HG03103 (cell line): ENCODE data around the gene RAD18.

Experiments
- ATAC-seq: cut with Tn5 transposase; IDR thresholded peaks from one replicate; pipeline ENCODE4 v1.9.1; 2021; ENCODE audit warnings: low read depth; ENCODE audit not compliant: unreplicated experiment

Gene RAD18

GRCh38 chr3:8870134-8870533 lies 93.1 kb downstream of the RAD18 start:
- ATAC-seq, result no peak

DNA sequence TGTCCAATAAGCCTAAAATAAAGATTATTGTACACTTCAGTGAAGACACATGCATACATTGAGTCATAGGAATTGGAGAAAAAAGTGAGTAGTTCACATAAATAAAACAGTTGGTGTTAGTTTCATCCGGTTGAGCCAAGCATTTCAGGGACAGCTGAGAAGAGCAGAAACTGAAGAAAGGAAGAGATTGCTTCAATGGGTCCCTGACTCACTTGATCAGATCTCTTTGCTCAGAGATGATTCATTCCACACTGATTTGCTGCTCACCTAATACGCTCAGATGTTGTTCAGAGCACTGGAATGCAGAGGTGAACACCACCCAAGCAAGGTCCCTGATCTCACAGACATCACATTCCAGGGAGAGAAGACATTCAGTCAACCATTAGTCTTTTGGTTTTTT lies 93.7 kb downstream of the RAD18 start:
- ATAC-seq, result no peak

GRCh38 chr3:8868996-8869395 lies 94.3 kb downstream of the RAD18 start:
- ATAC-seq, result no peak

GRCh38 chr3:8867646-8868045 lies 95.6 kb downstream of the RAD18 start:
- no peak for ATAC-seq

DNA sequence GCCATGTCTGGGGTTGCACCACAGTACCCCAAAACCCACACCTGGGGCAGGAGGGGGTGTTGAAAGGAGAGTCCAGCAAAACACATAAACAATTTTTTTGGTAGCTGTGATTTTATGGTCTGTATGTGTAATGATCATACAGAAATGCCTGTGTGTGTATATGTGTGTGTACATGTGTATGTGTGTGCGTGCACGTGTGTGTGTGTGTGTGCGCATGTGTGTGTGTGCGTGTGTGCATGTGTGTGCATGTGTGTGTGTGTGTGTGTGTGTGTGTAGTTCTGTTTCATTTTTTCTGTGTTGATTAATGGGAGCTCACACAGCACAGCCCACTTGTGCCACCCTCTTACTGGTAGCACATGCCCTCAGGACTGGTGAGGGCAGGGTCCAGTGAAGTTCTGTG lies 97.6 kb downstream of the RAD18 start:
- ATAC-seq, result no peak

DNA sequence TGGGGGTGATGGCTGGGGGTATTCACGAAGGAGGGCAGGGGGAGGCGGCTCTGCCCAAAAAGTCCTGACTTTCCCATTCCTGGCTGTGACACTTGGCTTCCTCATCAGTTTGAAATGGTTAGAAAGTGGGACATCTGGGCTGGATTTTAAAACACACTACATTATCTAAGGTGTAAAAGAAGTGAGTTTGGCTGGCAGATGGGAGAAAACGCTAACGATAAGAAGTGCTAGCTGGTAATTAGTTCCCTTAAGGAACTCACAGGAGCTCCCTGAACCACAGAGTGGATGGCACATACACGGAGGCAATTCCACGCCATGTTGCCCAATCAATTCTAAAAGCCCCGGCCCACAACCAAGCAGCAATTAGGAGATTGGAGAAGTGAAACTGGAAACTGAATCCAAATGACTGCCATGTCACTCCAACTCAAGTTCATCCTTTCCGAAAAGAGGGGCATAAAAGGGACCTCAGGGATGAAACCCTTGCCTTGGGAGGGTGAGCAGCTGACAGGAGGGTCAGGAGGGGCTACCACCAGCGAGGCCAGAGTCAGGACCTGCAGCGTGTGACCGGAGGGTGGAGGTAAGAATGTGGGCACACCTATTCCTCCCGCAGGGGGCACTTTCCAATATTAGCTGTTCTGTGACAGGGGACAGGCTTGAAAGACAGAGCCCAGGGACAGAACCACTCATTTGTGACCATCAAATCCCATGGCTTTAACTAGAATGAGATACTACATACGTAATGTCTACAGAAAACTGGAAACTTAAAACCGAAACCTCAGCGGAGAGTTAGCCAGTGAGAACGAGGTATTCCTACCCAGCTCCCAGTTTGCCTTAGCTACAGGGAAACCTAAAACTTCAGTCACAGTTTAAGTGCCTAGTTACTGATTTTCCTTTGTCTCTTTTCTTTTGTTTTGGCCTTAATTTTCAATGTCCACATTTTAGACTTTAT lies 98.6 kb downstream of the RAD18 start:
- no peak for ATAC-seq

GRCh38 chr3:8863891-8864290 lies 99.4 kb downstream of the RAD18 start:
- no peak for ATAC-seq

DNA sequence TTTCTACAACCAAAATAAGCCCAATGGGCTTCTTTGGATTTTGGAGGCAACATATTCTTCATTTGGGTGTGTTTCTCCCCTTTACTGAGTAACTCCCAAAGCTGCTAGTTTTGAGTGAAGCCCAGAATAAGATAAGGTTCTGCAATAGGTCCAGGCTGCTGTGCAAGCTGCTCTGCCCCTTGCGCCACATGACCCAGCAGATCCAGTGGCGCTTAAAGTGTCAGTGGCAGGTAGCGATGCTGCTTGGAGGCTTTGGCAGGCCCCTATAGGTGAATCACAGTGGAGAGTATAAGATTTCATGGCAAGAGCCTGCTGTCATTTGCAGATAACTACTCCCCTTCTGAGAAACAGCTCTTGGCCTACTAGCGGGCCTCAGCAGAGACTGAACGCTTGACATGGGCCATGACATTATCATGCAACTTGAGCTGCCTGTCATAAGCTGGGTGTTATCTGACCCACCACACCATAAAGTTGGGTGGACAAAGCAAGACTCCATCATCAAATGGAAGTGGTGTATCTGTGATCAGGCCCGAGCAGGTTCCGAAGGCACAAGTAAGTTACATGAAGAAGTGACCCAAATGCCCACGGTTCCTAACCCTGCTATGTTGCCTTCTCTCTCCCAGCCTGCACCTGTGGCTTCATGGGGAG lies 105.4 kb downstream of the RAD18 start:
- ATAC-seq, result no peak

DNA sequence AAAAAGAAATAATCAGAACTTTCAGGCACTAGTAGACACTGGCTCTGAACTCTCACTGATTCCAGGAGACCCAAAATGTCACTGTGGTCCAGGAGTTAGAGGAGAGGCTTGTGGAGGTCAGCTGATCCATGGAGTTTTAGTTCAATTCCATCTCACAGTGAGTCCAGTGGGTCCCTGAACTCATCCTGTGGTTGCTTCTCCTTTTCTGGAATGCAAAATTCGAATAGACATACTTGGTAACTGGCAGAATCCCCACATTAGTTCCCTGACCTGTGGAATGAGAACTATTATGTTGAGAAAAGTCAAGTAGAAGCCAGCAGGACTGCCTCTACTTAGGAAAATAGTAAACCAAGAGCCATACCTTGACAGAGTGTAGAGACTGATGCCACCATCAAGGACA lies 106.6 kb downstream of the RAD18 start:
- ATAC-seq, result no peak

- no peak for ATAC-seq
These were observed 107.2 kb downstream of the RAD18 start for GRCh38 chr3:8856071-8856470.

- no peak for ATAC-seq
These were observed 108.6 kb downstream of the RAD18 start for GRCh38 chr3:8854656-8855055.

GRCh38 chr3:8853081-8853480 lies 110.2 kb downstream of the RAD18 start:
- ATAC-seq, result no peak

DNA sequence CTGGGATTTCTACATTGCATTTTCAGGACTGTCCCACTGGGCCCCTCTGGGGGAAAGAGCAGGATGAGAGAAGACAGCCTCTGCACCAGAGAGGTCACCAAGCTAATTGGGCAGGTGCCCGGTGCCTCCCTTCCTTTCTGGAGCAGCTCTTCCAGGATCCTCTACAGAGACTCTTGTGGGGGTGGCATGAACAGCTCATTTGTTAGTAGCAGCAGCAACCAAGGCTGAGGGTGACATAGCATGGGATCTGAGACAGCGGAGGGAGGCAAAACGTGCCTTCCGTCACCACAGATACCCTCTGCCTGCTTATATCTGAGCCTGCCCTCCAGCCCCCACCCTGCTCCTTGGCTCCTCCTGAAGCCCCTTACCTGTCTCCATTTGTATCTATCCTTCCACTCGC lies 110.8 kb downstream of the RAD18 start:
- ATAC-seq, result no peak

- no peak for ATAC-seq
These were observed 111.6 kb downstream of the RAD18 start for GRCh38 chr3:8851703-8852102.

GRCh38 chr3:8848696-8849131 lies 114.6 kb downstream of the RAD18 start:
- no peak for ATAC-seq

DNA sequence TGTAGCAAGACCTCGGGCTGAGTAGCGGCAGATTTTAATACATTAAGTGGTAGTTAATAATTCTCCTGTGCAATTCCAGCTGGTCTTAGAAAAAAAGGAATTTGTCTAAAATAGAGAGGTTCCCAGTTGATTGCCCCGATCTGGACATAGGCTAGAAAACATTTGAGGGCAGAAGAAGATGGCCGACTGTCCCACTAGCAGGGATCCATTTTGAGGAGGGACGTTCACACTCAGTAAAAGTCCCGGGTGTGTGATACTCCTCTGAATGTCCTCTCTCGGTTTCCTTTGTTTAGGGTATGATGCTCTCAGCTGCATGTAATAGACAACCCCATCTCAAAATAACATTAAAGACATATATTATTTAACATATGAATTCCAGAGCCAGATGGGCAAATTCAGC lies 116.0 kb downstream of the RAD18 start:
- ATAC-seq, result no peak

DNA sequence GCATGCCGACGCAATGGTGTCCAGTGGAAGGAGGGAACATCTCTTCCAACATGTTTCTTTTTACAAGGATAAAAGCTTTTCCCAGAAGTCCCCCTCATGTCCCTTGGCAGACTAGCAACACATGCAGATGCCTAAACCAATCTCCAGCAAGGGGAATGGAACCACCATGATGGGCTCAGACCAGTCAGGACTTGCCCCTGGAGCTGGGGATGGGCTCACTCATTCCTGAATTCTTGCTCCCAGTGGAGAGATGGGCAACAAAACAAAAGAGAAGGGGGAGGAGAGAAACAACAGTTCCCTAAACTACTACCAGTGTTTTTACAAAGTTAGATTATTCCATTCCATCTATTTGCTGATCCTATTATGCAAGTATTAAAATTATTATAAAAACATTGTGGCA lies 117.1 kb downstream of the RAD18 start:
- ATAC-seq, result no peak

DNA sequence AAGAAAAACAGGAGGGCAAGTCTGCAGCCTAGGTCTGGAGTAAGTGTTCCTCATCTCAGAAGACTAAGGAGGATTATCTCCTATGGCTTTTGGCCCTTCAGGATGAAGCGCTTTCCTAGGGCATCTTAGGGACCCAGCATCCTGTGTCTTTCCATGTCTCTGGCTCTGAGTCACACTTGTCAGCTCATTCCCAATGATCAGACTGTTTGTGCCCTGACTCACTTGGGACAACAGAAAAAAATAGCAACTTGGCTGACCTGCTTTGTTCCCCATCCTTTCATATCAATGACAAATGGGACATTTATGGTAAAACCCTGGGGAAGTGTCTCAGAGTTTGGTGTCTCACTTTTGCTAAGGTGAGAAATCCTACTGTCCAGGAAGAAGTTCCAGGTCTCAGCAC lies 117.6 kb downstream of the RAD18 start:
- ATAC-seq, result no peak

GRCh38 chr3:8843347-8843746 lies 119.9 kb downstream of the RAD18 start:
- no peak for ATAC-seq

DNA sequence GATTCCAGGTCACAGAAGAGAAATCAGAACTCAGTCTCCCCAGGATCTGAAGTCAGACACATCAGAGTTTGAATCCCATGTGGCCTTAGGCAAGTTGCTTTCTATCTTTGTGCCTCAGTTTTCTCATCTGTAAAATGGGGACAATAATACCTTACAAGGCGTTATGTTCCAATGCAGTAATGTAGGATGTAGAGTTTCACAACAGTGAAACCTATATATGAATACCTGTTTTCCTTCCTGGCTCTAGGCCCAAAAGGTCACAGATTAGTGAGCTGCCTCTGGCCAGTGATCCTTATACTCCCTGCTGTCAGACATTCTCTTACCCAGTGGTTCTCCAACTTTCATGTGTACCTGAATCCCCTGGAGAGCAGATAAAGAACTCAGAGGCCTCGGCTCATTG lies 121.0 kb downstream of the RAD18 start:
- no peak for ATAC-seq

DNA sequence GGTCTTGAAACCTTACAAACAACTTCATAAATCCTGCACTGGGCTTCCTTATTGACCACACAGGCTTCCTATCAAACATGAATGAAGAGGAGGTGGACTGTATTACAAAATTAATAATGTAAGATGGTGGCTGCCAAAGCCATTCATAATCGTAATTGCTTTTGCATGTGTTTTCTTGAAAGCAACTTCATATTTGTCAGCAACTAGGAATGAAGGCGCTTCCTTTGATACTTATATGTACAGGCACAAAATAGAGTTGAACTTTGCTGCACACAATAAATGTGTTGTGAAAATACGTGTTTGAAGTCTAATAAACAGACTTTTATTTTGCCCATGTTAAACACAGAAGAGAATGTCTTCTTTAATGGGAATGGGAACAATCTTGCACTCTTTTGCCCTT lies 121.8 kb downstream of the RAD18 start:
- ATAC-seq, result no peak

GRCh38 chr3:8840556-8840955 lies 122.7 kb downstream of the RAD18 start:
- ATAC-seq, result no peak
